ENCODE data around the gene SCAMP3.
A peak's percentile ranks its signal among the peaks of the same experiment; 100 is the strongest.

Gene SCAMP3

DNA sequence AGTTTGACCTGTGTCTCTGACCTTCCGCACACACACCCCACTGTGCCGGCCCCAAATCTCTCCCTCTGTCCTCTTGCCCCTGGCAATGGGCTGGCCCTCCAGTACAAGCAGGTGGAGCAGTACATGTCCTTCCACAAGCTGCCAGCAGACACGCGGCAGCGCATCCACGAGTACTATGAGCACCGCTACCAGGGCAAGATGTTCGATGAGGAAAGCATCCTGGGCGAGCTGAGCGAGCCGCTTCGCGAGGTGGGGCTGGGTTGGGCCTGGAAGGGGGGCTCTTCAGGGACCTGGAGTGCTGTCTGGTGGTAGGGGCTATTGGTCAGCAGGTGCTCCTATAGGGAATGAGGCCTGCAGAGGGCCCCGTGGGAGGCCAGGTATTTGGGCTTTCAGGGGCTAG lies 22.9 kb upstream of the SCAMP3 start:
- no peak for DNase-seq

DNA sequence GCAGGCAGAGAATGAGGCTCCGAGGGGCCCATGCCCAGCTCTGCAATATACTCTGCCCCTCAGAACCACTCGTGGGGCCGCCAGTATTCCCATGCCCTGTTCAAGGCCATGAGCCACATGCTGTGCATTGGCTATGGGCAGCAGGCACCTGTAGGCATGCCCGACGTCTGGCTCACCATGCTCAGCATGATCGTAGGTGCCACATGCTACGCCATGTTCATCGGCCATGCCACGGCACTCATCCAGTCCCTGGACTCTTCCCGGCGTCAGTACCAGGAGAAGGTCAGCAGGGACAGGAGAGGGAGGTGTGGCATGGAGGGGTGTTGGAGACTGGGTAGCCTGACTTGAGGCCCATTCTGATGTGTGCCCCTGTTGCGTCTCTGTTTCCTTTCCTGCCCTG lies 22.3 kb upstream of the SCAMP3 start:
- DNase-seq = no peak

DNA sequence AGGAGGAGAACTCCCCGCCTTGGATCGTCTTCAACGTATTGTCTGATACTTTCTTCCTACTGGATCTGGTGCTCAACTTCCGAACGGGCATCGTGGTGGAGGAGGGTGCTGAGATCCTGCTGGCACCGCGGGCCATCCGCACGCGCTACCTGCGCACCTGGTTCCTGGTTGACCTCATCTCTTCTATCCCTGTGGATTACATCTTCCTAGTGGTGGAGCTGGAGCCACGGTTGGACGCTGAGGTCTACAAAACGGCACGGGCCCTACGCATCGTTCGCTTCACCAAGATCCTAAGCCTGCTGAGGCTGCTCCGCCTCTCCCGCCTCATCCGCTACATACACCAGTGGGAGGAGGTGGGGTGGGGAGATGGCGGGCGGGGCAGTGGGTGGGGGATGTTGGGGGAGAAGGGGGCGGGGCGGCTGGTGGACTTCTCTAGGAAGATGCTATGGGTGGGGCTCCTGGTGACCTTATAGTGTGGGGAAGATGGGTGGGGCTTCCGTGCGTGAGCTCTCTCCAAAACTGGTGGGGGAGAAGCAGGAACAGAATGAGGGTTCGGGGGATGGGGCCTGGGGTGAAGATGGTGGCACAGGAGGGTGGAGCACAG lies 20.4 kb upstream of the SCAMP3 start:
- DNase-seq = no peak

DNA sequence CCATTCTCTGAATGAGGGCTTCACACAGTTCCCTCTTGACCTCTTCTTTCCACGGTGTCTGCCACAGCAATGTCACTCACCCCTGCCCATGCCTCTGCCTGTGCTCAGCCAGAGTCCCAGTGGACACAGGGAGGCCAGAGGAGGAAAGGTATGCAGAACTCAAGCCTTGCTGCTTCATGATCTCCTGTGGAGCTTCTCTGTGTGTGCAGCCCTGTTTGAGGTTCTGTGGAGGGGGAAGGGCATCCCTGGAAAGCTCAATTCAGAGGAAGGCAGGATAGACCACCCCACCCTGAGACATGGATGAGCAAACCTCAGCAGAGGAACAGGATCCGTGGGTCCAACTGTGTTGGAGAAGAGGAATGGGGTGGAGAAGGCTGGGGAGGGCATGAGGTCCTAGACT lies 17.1 kb upstream of the SCAMP3 start:
- DNase-seq = no peak

DNA sequence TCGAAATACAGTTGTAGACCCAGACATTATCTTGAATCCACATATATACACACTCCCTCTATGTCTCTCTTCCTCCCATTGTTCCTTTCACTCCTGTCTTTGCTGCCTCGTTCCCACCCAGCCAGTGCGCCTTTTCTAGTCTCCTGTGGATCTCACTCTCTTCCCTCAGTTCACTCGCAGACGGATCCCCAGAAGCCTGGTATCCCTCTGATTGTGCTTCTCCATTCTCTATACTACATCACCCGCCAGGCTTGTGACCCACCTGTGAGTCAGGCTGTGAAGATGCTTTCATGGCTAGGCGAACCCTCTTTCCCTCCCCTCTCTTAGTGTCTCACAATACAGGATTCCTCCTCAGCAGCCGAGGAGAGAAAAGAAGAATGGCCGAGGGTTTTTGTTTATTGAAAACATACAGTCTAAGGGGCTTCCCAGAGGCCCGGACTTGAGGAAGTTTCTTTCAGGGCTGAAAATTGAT lies 16.6 kb upstream of the SCAMP3 start:
- no peak for DNase-seq

DNA sequence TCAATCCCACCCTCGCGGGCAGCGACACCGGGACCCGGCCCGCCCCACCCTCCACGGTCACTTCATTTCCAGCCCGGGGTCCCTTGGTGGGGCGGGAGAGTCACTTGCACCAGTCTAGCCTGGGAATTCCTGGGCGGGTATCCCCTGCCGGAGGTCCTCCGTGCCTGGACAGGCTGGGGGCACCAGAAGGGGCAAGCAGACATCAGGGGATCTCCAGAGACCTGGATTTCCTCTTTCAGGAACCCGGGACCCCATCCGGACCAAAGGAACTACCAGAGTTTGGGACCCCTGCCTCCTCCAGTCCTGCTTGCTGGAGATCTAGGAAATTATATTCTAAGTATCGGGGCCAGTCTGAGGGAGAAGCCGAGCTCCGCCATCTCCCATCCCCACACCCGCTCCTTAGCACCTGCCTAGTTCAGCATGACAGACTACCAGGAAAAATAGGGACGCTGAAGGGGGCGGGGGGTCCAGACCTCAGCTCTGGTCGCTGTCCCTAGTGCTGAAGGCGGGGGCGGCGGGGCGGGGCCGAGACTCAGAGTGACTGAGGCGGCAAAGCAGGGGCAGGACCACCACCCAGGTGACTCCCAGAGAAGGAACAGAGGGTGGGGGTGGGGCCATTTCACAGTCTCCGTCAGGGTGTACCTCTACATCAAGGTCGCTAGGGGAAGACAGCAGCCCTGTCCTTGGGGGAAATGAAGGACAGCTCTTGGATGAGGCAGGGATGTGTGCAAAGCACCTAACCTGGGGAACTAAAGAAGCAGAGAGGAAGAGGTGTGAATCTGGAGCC lies 15.9 kb upstream of the SCAMP3 start:
- DNase-seq = peak; percentile 72

DNA sequence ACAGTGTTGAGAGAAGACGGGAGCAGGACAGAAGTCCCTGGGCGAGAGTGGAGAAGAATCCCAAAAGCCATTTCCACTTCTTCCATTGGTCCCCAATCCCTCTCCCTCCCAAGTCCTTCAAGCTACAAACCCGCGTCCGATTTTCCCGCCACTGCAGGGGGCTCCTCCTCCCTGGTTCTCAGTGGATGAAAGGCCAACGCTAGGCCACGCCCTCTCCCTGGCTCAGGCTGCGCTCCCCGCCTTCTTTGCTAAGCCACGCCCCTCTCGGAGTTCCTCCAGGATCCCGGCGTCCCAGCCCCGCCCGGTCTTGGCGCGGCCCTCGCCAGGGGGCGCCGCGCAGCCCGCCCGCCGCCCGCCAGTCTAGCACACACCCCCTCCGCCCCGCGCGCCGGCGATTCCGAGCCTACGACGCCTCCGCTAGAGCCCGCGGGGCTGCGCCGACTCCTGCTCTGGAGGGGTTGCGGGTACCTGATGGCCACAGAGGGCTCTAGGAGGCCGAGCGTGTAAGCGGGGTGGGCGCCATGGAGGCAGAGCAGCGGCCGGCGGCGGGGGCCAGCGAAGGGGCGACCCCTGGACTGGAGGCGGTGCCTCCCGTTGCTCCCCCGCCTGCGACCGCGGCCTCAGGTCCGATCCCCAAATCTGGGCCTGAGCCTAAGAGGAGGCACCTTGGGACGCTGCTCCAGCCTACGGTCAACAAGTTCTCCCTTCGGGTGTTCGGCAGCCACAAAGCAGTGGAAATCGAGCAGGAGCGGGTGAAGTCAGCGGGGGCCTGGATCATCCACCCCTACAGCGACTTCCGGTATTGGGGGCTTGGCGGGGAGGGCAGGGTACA lies 15.1 kb upstream of the SCAMP3 start, which contains the start of gene HCN3:
Gene HCN3, plus strand, starts transcription at position 394 of the 832 bp plus-strand sequence. Its CDS starts 128 bp downstream, at position 522.
- DNase-seq = peak; percentile 97

DNA sequence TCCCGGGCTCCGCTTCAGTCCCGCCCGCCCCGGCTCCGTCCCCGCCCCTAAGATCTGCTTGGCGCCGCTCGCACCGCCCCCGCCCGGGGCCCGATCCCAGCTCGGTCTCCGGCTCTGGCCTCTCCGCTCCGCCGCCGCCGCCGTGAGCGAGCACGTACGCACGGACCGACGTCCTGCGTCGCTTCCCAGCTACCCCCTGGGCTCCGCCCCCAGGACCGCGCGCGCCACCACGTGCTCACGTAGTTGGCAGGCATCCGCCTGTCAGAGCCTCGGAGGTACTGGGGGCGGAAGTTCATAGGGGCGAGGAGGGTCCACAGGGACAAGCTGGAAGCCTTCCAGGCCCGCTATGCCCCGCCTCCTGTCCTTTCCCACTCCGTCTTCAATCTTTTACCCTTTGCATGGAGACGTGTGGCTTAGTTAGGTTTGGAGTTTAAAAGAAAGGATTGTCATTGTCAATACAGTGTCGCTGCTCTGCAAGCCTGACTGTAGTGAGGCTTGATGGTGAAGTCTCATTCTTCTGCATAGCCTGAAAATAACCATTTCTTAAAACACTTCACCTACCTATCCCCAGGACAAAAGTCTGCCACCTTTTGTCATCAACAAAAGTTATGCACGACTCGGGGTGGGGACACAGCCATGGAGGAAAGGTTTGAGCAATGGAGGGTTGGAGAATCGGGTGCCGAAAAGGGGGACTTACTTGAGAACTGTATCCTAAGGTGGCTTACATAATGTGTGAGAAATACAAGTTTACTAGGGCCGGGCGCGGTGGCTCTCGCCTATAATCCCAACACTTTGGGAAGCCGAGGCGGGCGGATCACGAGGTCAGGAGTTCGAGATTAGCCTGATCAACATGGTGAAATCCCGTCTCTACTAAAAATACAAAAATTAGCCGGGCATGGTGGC lies 11.4 kb upstream of the SCAMP3 start, which contains the start of gene CLK2:
Gene CLK2, minus strand, starts transcription at position 162 of the 903 bp plus-strand sequence. CDS start 2,527 bp downstream, outside the sequence.
- peak; percentile 97 for DNase-seq

DNA sequence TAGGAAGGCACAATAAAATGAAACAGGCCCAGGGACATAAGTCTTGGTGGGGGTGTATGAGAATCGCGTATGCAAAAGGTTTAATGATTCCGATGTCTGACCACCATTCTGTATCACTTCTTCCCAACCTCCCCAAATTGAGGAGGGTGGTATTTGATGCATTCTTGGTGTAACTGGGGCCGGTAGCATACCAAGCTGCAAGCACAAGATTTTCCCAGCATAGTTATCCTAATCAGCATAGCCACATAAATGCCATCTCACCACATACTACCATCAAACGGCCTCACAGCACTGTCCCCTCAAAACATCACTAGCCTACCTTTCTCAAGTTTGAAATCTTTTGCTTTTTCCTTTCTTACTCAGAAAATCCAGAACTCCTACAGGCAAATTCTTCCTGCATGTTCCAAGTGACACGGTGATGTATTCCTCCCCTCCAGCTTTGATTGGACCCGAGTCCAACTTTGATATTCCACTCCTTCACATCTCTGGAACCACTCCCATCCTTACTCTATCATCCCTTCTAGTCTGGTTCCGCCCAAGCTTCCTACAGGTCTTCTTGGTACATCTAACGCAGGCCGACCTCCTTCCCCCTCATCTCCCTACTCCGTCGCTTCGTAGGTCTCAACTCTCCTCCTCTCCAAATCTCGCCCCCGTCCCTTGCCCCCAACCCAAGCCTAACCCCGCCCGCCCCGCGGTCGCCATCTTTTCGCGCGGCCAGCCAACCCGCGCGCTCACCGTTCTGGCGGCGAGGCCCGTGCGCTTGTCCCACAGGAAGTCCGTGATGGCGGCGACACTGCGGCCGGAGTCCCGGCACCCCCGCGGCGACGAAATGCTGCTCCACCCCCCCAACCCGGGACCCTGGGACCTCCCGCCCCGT lies 10.5 kb upstream of the SCAMP3 start:
- no peak for DNase-seq

DNA sequence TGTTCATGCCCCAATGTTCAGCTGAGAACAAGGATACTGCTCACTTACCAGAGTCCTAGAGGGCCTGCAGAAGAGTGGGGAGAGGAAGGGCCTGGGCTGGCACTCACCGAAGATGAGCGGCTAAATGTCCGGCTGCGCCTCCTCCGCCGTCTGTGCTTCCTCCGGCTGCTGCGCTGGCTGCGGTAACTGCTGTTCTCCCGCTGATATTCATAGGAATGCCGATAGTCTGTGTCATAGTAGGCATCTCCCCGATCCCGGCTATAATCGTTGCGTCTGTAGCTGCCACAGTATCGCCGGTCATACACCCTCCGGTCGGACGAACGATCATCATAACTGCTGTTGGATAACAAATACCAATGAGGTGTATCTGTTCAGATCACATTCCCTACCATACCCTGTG lies 7.2 kb upstream of the SCAMP3 start:
- DNase-seq = no peak

DNA sequence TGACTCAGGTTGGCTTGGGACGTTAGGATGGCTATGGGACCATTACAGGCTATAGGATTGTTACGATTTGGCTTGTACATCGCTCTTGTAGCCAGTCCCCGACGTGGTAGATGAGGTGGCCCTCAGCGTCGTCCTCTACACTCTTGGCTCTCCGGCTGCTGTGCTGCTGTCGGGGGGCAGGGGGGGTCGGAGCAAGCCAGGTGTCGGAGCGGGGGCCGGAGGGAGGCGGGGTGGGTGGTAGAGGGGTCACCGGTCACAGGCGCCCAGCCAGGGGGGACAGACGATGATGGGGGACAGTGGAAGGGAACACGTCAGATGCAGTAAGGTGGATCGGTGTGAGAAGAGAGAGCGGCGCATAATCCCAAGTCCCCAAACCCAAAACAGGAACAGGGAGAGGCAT lies 6.5 kb upstream of the SCAMP3 start:
- DNase-seq = no peak

DNA sequence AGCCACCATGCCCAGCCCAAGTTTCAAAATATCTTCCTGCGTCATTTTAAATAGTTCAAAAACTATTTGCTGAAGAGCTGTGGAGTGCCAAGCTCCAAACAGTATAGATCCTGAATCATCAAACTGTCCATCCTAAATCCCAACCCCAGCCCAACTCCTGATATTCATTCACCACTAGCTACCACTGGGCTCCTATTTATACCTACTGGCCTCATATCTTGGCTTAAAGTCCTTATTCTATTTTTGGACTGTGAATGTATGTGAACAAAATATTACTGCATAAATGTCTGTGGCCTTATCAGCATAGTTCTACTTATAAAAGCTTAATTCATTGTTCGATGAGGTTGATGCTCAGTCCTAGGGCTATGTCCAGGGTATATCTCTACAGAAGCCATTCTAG lies 5.2 kb upstream of the SCAMP3 start:
- no peak for DNase-seq

DNA sequence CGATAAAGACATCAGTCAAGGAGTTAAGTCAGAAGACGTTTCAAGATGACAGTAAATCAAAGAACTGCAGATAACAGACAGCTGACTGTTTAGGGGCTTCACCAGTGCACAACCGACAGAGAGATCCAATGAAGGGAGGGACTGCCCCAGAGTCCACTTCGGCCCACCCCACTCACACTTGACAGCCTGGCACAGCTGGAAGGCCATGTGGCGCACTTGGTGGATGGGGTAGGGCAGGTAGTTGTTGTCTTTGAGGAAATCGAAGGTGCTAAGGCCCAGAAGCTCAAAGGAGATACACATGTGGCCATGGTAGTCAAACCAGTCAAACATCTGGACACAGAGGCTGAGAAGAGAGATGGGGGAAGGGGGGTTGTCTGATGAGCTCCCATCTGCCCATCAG lies 4.4 kb upstream of the SCAMP3 start:
- no peak for DNase-seq

DNA sequence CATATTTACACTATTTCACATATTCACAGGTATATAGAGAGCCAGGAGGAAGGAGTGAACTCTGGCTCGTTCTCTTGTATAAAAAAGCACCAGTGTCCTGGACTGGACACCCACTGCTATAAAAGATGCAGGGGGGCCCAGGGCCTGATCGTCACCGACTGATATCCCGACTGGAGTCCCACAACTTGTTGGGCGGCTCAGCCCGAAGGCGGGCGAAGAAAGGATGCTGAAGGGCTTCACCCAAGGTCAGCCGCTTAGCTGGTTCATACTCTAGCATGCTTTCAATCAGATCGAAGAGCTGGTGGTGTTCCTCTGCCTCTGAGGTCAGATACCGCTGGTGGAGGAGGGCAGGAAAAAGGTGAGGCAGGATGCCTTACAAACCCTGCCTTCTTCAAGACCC lies 907 bp upstream of the SCAMP3 start:
- DNase-seq = no peak

DNA sequence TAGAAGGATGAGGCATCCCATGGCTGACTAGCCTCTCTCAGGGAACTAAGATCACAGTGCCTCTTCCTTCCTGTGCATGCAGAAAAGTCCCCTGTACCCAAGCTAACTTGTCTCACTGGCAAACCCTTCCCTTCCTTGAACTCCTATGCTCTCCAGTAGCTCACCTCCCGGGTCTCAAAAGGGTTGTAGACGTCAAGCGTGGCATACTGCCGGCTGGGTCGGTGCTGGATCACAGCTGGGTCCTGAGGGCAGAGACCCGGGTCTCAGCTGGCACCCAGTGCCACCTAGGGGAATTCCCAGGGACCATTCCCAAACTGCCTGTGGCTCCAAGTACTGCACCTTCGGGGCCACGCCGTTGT lies 688 bp downstream of the SCAMP3 start:
- no peak for DNase-seq

DNA sequence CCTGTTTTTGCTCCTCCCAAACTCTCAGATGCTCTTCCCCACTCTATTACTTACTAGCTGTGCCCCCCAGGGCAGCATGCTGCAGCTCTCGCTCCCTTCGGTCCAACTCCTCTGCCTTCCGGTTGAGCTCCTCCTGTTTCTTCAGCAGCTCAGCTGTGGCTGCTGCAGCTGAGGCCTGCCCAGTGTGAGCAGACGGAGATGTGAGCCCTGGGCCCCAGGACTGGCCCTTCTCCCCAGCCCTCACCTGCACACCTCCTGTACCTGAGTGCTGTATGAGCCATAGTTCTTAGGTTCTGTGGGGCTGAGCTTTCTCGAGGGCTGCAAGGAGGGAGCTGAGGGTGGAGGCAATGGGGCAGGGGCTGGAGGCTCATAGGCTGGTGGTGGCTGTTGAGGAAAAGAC lies 1.9 kb downstream of the SCAMP3 start:
- DNase-seq = no peak

DNA sequence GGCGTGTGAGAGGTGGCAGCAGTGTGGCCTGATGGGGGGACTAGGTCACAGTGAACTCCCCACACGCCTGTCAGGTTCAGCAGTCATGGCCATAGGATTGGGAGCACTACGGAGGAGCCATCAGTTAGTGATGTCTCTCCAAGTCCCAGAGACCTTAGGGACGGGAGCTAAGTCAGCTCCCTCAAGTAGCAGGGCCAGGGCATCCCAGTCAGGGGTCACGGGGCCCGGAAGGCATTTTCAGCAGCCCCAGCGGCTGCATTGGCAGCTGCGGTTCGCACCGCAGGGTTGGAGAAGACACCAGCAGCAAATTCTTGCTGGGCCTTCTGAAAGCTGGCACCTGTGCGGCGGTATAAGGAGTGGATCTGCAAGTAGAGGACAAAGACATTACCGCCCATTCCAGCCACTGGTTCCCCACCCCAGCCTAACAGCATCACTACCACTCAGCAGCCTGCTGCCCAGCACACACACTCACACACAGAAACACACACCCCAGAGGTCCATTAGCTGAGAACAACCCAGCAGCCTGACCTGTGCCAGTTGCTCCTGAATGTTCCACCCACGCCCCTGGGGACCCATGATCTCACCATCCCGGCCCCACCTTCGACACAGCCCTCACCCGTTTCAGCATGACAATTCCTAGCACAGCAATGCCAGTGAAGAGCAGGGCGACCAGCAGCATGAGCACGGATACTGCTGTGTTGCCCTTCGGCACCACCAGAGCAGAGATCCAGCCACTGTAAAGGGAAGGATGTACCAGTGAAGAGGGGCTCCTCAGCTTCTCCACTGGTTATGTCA lies 5.9 kb downstream of the SCAMP3 start:
- DNase-seq = no peak

DNA sequence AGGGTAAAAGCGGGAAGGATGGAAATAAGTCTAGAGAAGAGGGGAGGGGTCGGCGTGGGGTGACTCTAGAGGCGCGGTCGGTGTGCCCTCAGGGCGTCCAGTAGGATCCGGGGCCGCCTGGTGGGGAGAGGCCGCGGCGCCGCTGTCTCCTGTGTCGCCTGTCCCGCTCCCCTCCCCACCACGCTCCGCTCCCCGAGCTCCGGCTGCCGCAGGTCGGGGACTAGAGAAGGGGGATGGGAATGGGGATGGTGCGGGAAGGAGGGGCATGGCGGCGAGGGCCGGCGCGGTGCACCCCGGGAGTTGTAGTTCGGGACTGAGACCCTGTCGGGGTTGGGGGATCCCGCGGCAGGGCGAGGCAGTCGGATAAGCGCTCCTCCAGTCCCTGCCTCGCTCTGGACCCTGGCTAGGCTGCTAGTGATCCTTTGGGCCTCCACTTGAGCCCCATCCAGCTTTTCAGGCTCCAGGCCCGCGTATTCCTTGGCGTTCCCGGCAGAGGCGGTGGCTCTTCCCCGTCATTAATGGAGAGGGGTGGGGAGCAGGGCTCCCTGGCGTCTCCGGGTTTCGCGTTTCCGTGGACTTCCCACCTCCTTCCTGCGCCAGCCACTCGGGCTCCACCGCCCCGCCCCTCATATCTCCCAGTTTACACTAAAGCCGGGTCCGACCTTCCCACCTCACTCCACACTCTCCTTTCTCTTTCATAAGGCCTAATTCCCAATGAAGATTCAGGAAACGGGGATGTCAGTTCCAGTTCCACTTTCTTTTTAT lies 6.7 kb downstream of the SCAMP3 start, which contains the start of gene ENTREP3:
Gene ENTREP3, minus strand, starts transcription at position 241 of the 765 bp plus-strand sequence. CDS start 606 bp downstream, outside the sequence.
- peak; percentile 76 for DNase-seq

DNA sequence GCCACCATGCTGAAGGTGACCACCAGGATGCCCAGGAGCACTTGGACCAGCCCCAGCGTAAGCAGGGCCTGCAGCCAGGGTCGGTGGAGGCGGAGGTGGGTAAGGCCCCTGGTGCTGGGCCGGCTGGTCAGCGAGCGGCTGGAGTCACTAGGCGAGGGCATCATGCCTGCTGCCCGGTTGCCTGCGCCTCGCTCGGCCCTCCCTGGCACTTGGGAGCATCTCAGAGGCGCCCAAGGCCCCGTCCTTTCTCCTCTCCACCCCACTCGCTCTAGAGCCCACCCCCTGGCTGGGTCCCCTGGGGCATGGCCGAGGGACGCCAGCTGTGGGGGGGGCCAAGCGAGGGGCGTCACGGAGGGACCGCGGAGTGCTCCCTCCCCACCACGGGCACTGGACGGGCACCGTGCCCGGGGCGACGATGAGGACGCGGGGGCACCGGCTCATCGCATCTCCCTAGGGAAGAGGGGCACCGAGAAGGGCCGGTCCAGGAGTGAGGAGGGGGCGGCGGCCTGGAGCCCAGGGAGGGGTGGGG lies 7.4 kb downstream of the SCAMP3 start:
- no peak for DNase-seq
